Peyer's patch (tissue), 4 donors: Measurements from ENCODE around the gene ALG2.
A peak's percentile ranks its signal among the peaks of the same experiment; 100 is the strongest.

Experiments
- POLR2A ChIP-seq, 2 donors: fragments of 450-650 bp; IDR thresholded peaks; one replicate each; pipeline ENCODE4 v1.5.1; 2017; ENCODE audit warnings: antibody characterized with exemption in 2 of 2, mild to moderate bottlenecking in 2 of 2, moderate library complexity in 2 of 2
- TF ChIP-seq, protein P1 (sequence below), 6 experiments: fragments of 450-650 bp in 4 of 6; fragments of 200-600 bp in 2 of 6; sonication (generic) in 1 of 6; IDR thresholded peaks; one replicate each; pipeline ENCODE4 v1.5.1; 2017 to 2019; ENCODE audit warnings: antibody characterized with exemption in 6 of 6, mild to moderate bottlenecking in 3 of 6, moderate library complexity in 1 of 6

DNA sequence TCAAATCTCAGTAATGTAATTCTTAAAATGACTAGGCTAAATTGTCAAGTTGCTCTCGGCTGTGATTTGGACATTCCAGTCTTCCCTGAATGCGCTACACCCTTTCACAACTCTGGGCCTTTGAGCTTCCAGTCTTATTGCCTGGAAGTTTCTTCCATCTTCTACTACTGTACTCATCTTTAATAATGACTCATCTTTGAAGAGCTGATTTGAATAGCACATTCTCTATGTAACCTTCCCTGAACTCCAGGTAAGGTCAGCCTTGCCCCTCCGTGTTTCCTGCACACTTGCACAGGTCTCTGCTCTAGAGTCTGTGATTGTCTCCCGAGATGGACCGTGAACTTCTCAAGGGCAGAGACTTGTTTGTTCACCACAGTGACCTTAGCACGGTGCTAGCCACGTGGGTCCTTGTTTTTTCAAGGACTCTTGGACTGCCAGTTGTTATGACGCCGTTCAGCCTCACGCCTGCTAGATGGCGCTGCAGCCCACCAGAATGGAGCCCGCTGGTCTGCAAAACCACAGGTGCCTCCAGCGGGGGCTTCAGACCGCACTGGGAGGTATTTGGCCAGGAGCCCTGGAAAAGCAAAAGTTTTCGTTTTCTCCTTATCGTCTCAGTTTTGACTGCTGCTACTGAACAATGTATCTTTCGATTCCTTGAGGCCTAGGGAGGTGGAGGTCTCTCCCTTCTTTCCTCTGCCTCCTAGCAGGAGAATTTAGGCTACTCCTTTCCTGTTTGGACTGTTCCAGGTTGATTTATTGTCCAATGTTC lies 44.7 kb upstream of the ALG2 start:
- TF ChIP-seq, protein P1, sequence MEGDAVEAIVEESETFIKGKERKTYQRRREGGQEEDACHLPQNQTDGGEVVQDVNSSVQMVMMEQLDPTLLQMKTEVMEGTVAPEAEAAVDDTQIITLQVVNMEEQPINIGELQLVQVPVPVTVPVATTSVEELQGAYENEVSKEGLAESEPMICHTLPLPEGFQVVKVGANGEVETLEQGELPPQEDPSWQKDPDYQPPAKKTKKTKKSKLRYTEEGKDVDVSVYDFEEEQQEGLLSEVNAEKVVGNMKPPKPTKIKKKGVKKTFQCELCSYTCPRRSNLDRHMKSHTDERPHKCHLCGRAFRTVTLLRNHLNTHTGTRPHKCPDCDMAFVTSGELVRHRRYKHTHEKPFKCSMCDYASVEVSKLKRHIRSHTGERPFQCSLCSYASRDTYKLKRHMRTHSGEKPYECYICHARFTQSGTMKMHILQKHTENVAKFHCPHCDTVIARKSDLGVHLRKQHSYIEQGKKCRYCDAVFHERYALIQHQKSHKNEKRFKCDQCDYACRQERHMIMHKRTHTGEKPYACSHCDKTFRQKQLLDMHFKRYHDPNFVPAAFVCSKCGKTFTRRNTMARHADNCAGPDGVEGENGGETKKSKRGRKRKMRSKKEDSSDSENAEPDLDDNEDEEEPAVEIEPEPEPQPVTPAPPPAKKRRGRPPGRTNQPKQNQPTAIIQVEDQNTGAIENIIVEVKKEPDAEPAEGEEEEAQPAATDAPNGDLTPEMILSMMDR (IDR thresholded peaks at IDR 0.05) = peak; percentile 46 to 67 (median 58)
- TF ChIP-seq POLR2A (IDR thresholded peaks at IDR 0.05) = no peak
